Trophoblast cell (in vitro differentiated cells and primary cell): ENCODE data around the gene OOSP3.

Experiments
- DNase-seq, 2 donors: peaks; one replicate each; pipeline ENCODE4 v3.0.0-alpha.2; 2016
- H2AFZ ChIP-seq: 2 replicates; pipeline ENCODE4 v1.6.1; 2013; ENCODE audit warnings: low read length, moderate library complexity, mild to moderate bottlenecking; ENCODE audit not compliant: insufficient read depth, poor library complexity
- H2AK5ac ChIP-seq: 2 replicates; pipeline ENCODE4 v1.6.1; 2013; ENCODE audit warnings: mild to moderate bottlenecking, low read length
- H2BK120ac ChIP-seq: 2 replicates; pipeline ENCODE4 v1.6.1; 2013; ENCODE audit warnings: low read length, mild to moderate bottlenecking, moderate library complexity; ENCODE audit not compliant: insufficient read depth, poor library complexity
- H2BK12ac ChIP-seq: 2 replicates; pipeline ENCODE4 v1.6.1; 2013; ENCODE audit warnings: mild to moderate bottlenecking, low read length, moderate library complexity
- H2BK5ac ChIP-seq: 2 replicates; pipeline ENCODE4 v1.6.1; 2013; ENCODE audit warnings: low read length, low read depth, moderate library complexity, mild to moderate bottlenecking; ENCODE audit not compliant: poor library complexity
- H3K14ac ChIP-seq: 2 replicates; pipeline ENCODE4 v1.6.1; 2013; ENCODE audit warnings: mild to moderate bottlenecking, low read length
- H3K18ac ChIP-seq: 2 replicates; pipeline ENCODE4 v1.6.1; 2013; ENCODE audit warnings: mild to moderate bottlenecking, low read length
- H3K23ac ChIP-seq: 2 replicates; pipeline ENCODE4 v1.6.1; 2013; ENCODE audit warnings: low read length
- H3K27ac ChIP-seq: 2 replicates; pipeline ENCODE4 v1.5.1; 2013; ENCODE audit warnings: low read depth, mild to moderate bottlenecking, inconsistent platforms, low read length, moderate library complexity
- H3K27me3 ChIP-seq: 2 replicates; pipeline ENCODE4 v1.6.1; 2013; ENCODE audit warnings: inconsistent platforms, mild to moderate bottlenecking, low read length, moderate library complexity; ENCODE audit not compliant: insufficient read depth
- H3K36me3 ChIP-seq, 2 experiments: 1 replicate in 1 of 2; 2 replicates in 1 of 2; pipeline ENCODE4 v1.6.1; 2013; ENCODE audit warnings: low read length in 2 of 2, mild to moderate bottlenecking in 2 of 2, moderate library complexity in 1 of 2; ENCODE audit not compliant: insufficient read depth in 2 of 2, control insufficient read depth in 1 of 2
- H3K4ac ChIP-seq: 2 replicates; pipeline ENCODE4 v1.6.1; 2013; ENCODE audit warnings: low read depth, mild to moderate bottlenecking, low read length, moderate library complexity
- H3K4me1 ChIP-seq, 2 experiments: 1 replicate in 1 of 2; 2 replicates in 1 of 2; pipeline ENCODE4 v1.6.1; 2013; ENCODE audit warnings: low read length in 2 of 2, mild to moderate bottlenecking in 2 of 2, moderate library complexity in 1 of 2; ENCODE audit not compliant: insufficient read depth in 2 of 2, control insufficient read depth in 1 of 2
- H3K4me2 ChIP-seq: 2 replicates; pipeline ENCODE4 v1.6.1; 2013; ENCODE audit warnings: inconsistent platforms, mild to moderate bottlenecking, low read length, moderate library complexity
- H3K4me3 ChIP-seq: 2 replicates; pipeline ENCODE4 v1.5.1; 2013; ENCODE audit warnings: mild to moderate bottlenecking, low read depth, low read length, inconsistent platforms
- H3K79me1 ChIP-seq: one replicate; pipeline ENCODE4 v1.6.1; 2013; ENCODE audit warnings: low read length
- H3K79me2 ChIP-seq: 2 replicates; pipeline ENCODE4 v1.6.1; 2013; ENCODE audit warnings: low read length, mild to moderate bottlenecking; ENCODE audit not compliant: control insufficient read depth, insufficient read depth, poor library complexity
- H3K9ac ChIP-seq: 2 replicates; pipeline ENCODE4 v1.6.1; 2013; ENCODE audit warnings: mild to moderate bottlenecking, low read length
- H3K9me3 ChIP-seq: 2 replicates; pipeline ENCODE4 v1.6.1; 2013; ENCODE audit warnings: low read depth, mild to moderate bottlenecking, control low read depth, inconsistent platforms, low read length; ENCODE audit not compliant: insufficient read depth
- H4K12ac ChIP-seq: 2 replicates; pipeline ENCODE4 v1.6.1; 2013; ENCODE audit warnings: low read depth, mild to moderate bottlenecking, low read length, moderate library complexity
- H4K8ac ChIP-seq: 2 replicates; pipeline ENCODE4 v1.6.1; 2013; ENCODE audit warnings: low read depth, mild to moderate bottlenecking, low read length, moderate library complexity
- H4K91ac ChIP-seq: one replicate; pipeline ENCODE4 v1.6.1; 2013; ENCODE audit warnings: low read depth, mild to moderate bottlenecking, low read length, moderate library complexity
- WGBS: extraction: QIAGEN DNeasy Blood & Tissue Kit; methylation state at CpG from one replicate; pipeline ENCODE4 v1.1.7; 2013; ENCODE audit warnings: missing lambda C conversion rate; ENCODE audit not compliant: insufficient read length, insufficient coverage; ENCODE audit errors: extremely low coverage; 5-methylcytosine and 5-hydroxymethylcytosine counted together

OOSP3 gene

GRCh38 chr11:59938718-59939117 lies 60.1 kb downstream of the OOSP3 start:
- no peak overlapping the region for H3K4me3 ChIP-seq

GRCh38 chr11:59939482-59939881 lies 60.9 kb downstream of the OOSP3 start:
- no peak overlapping the region for H3K4ac ChIP-seq
- H2BK12ac ChIP-seq: no peak overlapping the region
- H2BK120ac ChIP-seq: no peak overlapping the region
- H3K4me3 ChIP-seq: no peak overlapping the region
- H3K79me2 ChIP-seq: no peaks in the 10 kb centered on the region
- H4K8ac ChIP-seq: no peak overlapping the region
- H3K4me2 ChIP-seq: no peak overlapping the region
- H4K12ac ChIP-seq: no peak overlapping the region
- H3K79me1 ChIP-seq: no peaks in the 10 kb centered on the region
- H4K91ac ChIP-seq: no peak overlapping the region
- H3K9me3 ChIP-seq: no peaks in the 10 kb centered on the region
- no peak overlapping the region for H3K23ac ChIP-seq
- DNase-seq: no peak
- no peaks in the 10 kb centered on the region for H3K4me1 ChIP-seq
- H3K27ac ChIP-seq: no peak overlapping the region
- no peak overlapping the region for H2BK5ac ChIP-seq
- H2AFZ ChIP-seq: no peak overlapping the region
- H3K9ac ChIP-seq: no peak overlapping the region
- H3K36me3 ChIP-seq: no peaks in the 10 kb centered on the region
- H3K18ac ChIP-seq: no peak overlapping the region
- WGBS: no CpG with 5 or more reads among the region's 2 CpGs
- H3K27me3 ChIP-seq: no peaks in the 10 kb centered on the region
- H2AK5ac ChIP-seq: no peak overlapping the region
- no peak overlapping the region for H3K14ac ChIP-seq

More at GRCh38 chr11:59938718-59939117, 60.1 kb downstream of the OOSP3 start:
- Histone ChIP-seq H2AFZ (no peak overlapping the region), H4K8ac (no peak overlapping the region), H2BK5ac (no peak overlapping the region), H3K4ac (no peak overlapping the region), H3K36me3 (no peaks in the 10 kb centered on the region), H3K9ac (no peak overlapping the region), H3K79me1 (no peaks in the 10 kb centered on the region), H4K91ac (no peak overlapping the region), H2AK5ac (no peak overlapping the region), H3K14ac (no peak overlapping the region), H3K18ac (no peak overlapping the region), H2BK12ac (no peak overlapping the region), H3K4me1 (no peaks in the 10 kb centered on the region), H4K12ac (no peak overlapping the region), H3K23ac (no peak overlapping the region), H2BK120ac (no peak overlapping the region), H3K4me2 (no peak overlapping the region), H3K27ac (no peak overlapping the region), H3K27me3 (no peaks in the 10 kb centered on the region), H3K9me3 (no peaks in the 10 kb centered on the region), H3K79me2 (no peaks in the 10 kb centered on the region)
- DNase-seq: no peak
- no CpG with 5 or more reads among the region's 3 CpGs for WGBS

- Histone ChIP-seq H3K36me3 (no peaks in the 10 kb centered on the region), H2BK120ac (no peak overlapping the region), H4K91ac (no peak overlapping the region), H3K9me3 (no peaks in the 10 kb centered on the region), H3K27me3 (no peaks in the 10 kb centered on the region), H3K4me2 (no peak overlapping the region), H3K4ac (no peak overlapping the region), H3K14ac (no peak overlapping the region), H3K18ac (no peak overlapping the region), H2AK5ac (no peak overlapping the region), H2AFZ (no peak overlapping the region), H3K9ac (no peak overlapping the region), H3K79me2 (no peaks in the 10 kb centered on the region), H3K4me3 (no peak overlapping the region), H2BK5ac (no peak overlapping the region), H4K12ac (no peak overlapping the region), H3K79me1 (no peaks in the 10 kb centered on the region), H3K4me1 (no peaks in the 10 kb centered on the region), H3K27ac (no peak overlapping the region), H2BK12ac (no peak overlapping the region), H4K8ac (no peak overlapping the region), H3K23ac (no peak overlapping the region)
- no CpG with 5 or more reads among the region's 4 CpGs for WGBS
- DNase-seq: no peak
Measured at GRCh38 chr11:59941091-59941490, 62.5 kb downstream of the OOSP3 start.

- H3K14ac ChIP-seq: no peak overlapping the region
- H4K8ac ChIP-seq: no peak overlapping the region
- no peak overlapping the region for H4K91ac ChIP-seq
- H3K27me3 ChIP-seq: no peaks in the 10 kb centered on the region
- H3K4me1 ChIP-seq: no peaks in the 10 kb centered on the region
- WGBS: 100% methylated on average over 1 of the region's 3 CpGs
- H3K79me1 ChIP-seq: no peaks in the 10 kb centered on the region
- no peak overlapping the region for H2AK5ac ChIP-seq
- no peak overlapping the region for H2BK120ac ChIP-seq
- no peak overlapping the region for H2BK5ac ChIP-seq
- H3K23ac ChIP-seq: no peak overlapping the region
- no peak overlapping the region for H4K12ac ChIP-seq
- H3K9ac ChIP-seq: no peak overlapping the region
- no peak overlapping the region for H3K27ac ChIP-seq
- no peak overlapping the region for H2BK12ac ChIP-seq
- no peaks in the 10 kb centered on the region for H3K36me3 ChIP-seq
- no peak overlapping the region for H3K4me3 ChIP-seq
- no peak overlapping the region for H3K18ac ChIP-seq
- no peak overlapping the region for H3K4ac ChIP-seq
- DNase-seq: peak; percentile 12 to 33
- H3K4me2 ChIP-seq: no peak overlapping the region
- H2AFZ ChIP-seq: no peak overlapping the region
- no peaks in the 10 kb centered on the region for H3K79me2 ChIP-seq
- no peaks in the 10 kb centered on the region for H3K9me3 ChIP-seq
Measured at GRCh38 chr11:59943997-59944714, 65.6 kb downstream of the OOSP3 start.
